WTC11 (cell line): ENCODE results near the gene HIP1R. TPM values are rescaled to one million over a fixed set of nuclear protein-coding genes. Genes with fewer than 3 reads are reported as not detected.

Experiments
- ATAC-seq: fragments of 200-7000 bp; cut with Tn5 transposase; 2 replicates; pipeline ENCODE4 v1.10.0; 2021; ENCODE audit warnings: mild to moderate bottlenecking, moderate library complexity
- CTCF ChIA-PET: fragments of 300-600 bp; sonication (Branson Sonifier 250); formaldehyde crosslinking; loops from one replicate; lab custom pipeline; 2021; ENCODE audit warnings: antibody characterized with exemption; lab: Charles Lee
- POLR2A ChIA-PET: fragments of 350-600 bp; sonication (Branson Sonifier 250); formaldehyde crosslinking; loops from one replicate; lab custom pipeline; 2021; ENCODE audit warnings: antibody characterized with exemption; lab: Charles Lee
- DNase-seq: peaks from one replicate; pipeline ENCODE4 v3.0.0; 2021; ENCODE audit warnings: low spot score
- H3K27ac Mint-ChIP-seq: 2 replicates; pipeline ENCODE4 v1.8.0; 2021; ENCODE audit warnings: mixed read lengths
- H3K27me3 Mint-ChIP-seq: 2 replicates; pipeline ENCODE4 v1.8.0; 2021; ENCODE audit warnings: low read depth, mild to moderate bottlenecking, moderate library complexity, mixed read lengths
- H3K36me3 Mint-ChIP-seq: 2 replicates; pipeline ENCODE4 v1.8.0; 2021; ENCODE audit warnings: mixed read lengths
- H3K4me1 Mint-ChIP-seq: 2 replicates; pipeline ENCODE4 v1.8.0; 2022; ENCODE audit warnings: mixed read lengths
- H3K4me3 Mint-ChIP-seq: 2 replicates; pipeline ENCODE4 v1.8.0; 2021; ENCODE audit warnings: mild to moderate bottlenecking, moderate library complexity, mixed read lengths
- H3K9me3 Mint-ChIP-seq: 2 replicates; pipeline ENCODE4 v1.8.0; 2021; ENCODE audit warnings: mixed read lengths
- EMX1 ChIP-seq: fragments of 250-450 bp; sonication (Bioruptor Pico); IDR thresholded peaks from 2 replicates; pipeline ENCODE4 v1.8.0; 2021; ENCODE audit warnings: mild to moderate bottlenecking
- ERG ChIP-seq: fragments of 250-450 bp; sonication (Bioruptor Pico); IDR thresholded peaks from 2 replicates; pipeline ENCODE4 v1.8.0; 2021; ENCODE audit warnings: mild to moderate bottlenecking
- ETV6 ChIP-seq: sonication (generic); formaldehyde crosslinking; IDR thresholded peaks from 2 replicates; pipeline ENCODE4 v1.8.1; 2022; ENCODE audit warnings: mild to moderate bottlenecking, missing genetic modification reagents
- JAZF1 ChIP-seq: fragments of 250-450 bp; sonication (Bioruptor Pico); IDR thresholded peaks from 2 replicates; pipeline ENCODE4 v1.9.0; 2021; ENCODE audit warnings: moderate library complexity, mild to moderate bottlenecking, inconsistent platforms
- ZBTB43 ChIP-seq: sonication (generic); formaldehyde crosslinking; IDR thresholded peaks from 2 replicates; pipeline ENCODE4 v1.8.1; 2023; ENCODE audit warnings: mild to moderate bottlenecking, missing genetic modification reagents
- ZNF219 ChIP-seq: sonication (generic); formaldehyde crosslinking; IDR thresholded peaks from 2 replicates; pipeline ENCODE4 v1.8.0; 2023; ENCODE audit warnings: missing genetic modification reagents, mild to moderate bottlenecking, borderline replicate concordance
- ZNF232 ChIP-seq: sonication (generic); formaldehyde crosslinking; IDR thresholded peaks from 2 replicates; pipeline ENCODE4 v1.8.0; 2022; ENCODE audit warnings: mild to moderate bottlenecking, missing genetic modification reagents
- ZNF263 ChIP-seq: sonication (generic); formaldehyde crosslinking; IDR thresholded peaks from 2 replicates; pipeline ENCODE4 v1.8.1; 2022; ENCODE audit warnings: low read depth, mild to moderate bottlenecking, moderate library complexity, missing genetic modification reagents
- ZNF532 ChIP-seq: fragments of 250-450 bp; sonication (Bioruptor Pico); IDR thresholded peaks from 2 replicates; pipeline ENCODE4 v1.9.0; 2021; ENCODE audit warnings: mild to moderate bottlenecking, borderline replicate concordance
- ZNF671 ChIP-seq: fragments of 250-450 bp; sonication (Bioruptor Pico); IDR thresholded peaks from 2 replicates; pipeline ENCODE4 v1.8.0; 2021; ENCODE audit warnings: mild to moderate bottlenecking
- total RNA-seq: library from RNA; stranded (reverse); gene quantifications from 3 replicates; pipeline ENCODE4 v1.2.3, GENCODE V29; 2021
- TF ChIP-seq, protein P1 (sequence below): sonication (generic); formaldehyde crosslinking; IDR thresholded peaks from 2 replicates; pipeline ENCODE4 v1.8.0; 2022; ENCODE audit warnings: mild to moderate bottlenecking, missing genetic modification reagents
- TF ChIP-seq, protein P2 (sequence below): sonication (generic); formaldehyde crosslinking; IDR thresholded peaks from 2 replicates; pipeline ENCODE4 v1.8.0; 2023; ENCODE audit warnings: missing genetic modification reagents, mild to moderate bottlenecking, borderline replicate concordance

The HIP1R gene
- total RNA-seq, 1 experiment from 2014 or later, result 45.2 TPM

- TF ChIP-seq ZNF532 (CRISPR knock-in tag), result no peak
- TF ChIP-seq ETV6 (CRISPR knock-in tag), result no peak
These were observed 37.6 kb downstream of the HIP1R start (continued) for GRCh38 chr12:122872815-122873361.

- no peak overlapping the region for H3K4me3 Mint-ChIP-seq
- H3K36me3 Mint-ChIP-seq, result peaks cover 24% of the 10 kb centered on the region
- no peaks in the 10 kb centered on the region for H3K9me3 Mint-ChIP-seq
- ChIA-PET CTCF (interaction anchor here (1.0 kb wide), 1 partner anchor 18 kb away, joined by 4 read pairs; no protein-coding TSS in a partner anchor), POLR2A (no interaction called here)
- DNase-seq, result no peak
- H3K4me1 Mint-ChIP-seq, result peaks cover 36% of the 10 kb centered on the region
- peaks cover 100% of the 10 kb centered on the region for H3K27me3 Mint-ChIP-seq
- no peak overlapping the region for H3K27ac Mint-ChIP-seq
- ATAC-seq, result no peak
- no peak for TF ChIP-seq JAZF1 (CRISPR knock-in tag)
- TF ChIP-seq, protein P1, sequence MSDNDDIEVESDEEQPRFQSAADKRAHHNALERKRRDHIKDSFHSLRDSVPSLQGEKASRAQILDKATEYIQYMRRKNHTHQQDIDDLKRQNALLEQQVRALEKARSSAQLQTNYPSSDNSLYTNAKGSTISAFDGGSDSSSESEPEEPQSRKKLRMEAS (CRISPR knock-in tag), result no peak
- no peak for TF ChIP-seq ERG (CRISPR knock-in tag)
- TF ChIP-seq, protein P2, sequence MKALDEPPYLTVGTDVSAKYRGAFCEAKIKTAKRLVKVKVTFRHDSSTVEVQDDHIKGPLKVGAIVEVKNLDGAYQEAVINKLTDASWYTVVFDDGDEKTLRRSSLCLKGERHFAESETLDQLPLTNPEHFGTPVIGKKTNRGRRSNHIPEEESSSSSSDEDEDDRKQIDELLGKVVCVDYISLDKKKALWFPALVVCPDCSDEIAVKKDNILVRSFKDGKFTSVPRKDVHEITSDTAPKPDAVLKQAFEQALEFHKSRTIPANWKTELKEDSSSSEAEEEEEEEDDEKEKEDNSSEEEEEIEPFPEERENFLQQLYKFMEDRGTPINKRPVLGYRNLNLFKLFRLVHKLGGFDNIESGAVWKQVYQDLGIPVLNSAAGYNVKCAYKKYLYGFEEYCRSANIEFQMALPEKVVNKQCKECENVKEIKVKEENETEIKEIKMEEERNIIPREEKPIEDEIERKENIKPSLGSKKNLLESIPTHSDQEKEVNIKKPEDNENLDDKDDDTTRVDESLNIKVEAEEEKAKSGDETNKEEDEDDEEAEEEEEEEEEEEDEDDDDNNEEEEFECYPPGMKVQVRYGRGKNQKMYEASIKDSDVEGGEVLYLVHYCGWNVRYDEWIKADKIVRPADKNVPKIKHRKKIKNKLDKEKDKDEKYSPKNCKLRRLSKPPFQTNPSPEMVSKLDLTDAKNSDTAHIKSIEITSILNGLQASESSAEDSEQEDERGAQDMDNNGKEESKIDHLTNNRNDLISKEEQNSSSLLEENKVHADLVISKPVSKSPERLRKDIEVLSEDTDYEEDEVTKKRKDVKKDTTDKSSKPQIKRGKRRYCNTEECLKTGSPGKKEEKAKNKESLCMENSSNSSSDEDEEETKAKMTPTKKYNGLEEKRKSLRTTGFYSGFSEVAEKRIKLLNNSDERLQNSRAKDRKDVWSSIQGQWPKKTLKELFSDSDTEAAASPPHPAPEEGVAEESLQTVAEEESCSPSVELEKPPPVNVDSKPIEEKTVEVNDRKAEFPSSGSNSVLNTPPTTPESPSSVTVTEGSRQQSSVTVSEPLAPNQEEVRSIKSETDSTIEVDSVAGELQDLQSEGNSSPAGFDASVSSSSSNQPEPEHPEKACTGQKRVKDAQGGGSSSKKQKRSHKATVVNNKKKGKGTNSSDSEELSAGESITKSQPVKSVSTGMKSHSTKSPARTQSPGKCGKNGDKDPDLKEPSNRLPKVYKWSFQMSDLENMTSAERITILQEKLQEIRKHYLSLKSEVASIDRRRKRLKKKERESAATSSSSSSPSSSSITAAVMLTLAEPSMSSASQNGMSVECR (CRISPR knock-in tag), result no peak
- TF ChIP-seq ZBTB43, result no peak
- no peak for TF ChIP-seq ZNF671 (CRISPR knock-in tag)
- no peak for TF ChIP-seq EMX1
- TF ChIP-seq ZNF219 (CRISPR knock-in tag), result no peak
- no peak for TF ChIP-seq ZNF263 (CRISPR knock-in tag)
- no peak for TF ChIP-seq ZNF232 (CRISPR knock-in tag)
These were observed 38.3 kb downstream of the HIP1R start for GRCh38 chr12:122873540-122873939.
